Upper lobe of left lung (tissue), 6 donors: ENCODE results near the gene TRAPPC6A. TPM values are rescaled to one million over a fixed set of nuclear protein-coding genes. Genes with fewer than 3 reads are reported as not detected.

Source experiments
- ATAC-seq, 2 donors: fragments of 200-7000 bp; cut with Tn5 transposase; one replicate each; pipeline ENCODE4 v1.9.1; 2022; ENCODE audit warnings: mild to moderate bottlenecking in 2 of 2, moderate library complexity in 2 of 2; ENCODE audit not compliant: low FRiP score in 2 of 2
- DNase-seq, 2 donors: peaks; one replicate each; pipeline ENCODE4 v3.0.0-alpha.2; 2019 to 2020
- H3K27ac ChIP-seq, 4 donors: fragments of 200-600 bp; sonication (generic); one replicate each; pipeline ENCODE4 v1.5.1; 2016 to 2019
- H3K27me3 ChIP-seq, 4 donors: fragments of 200-600 bp; sonication (generic); one replicate each; pipeline ENCODE4 v1.5.1; 2017 to 2019
- H3K36me3 ChIP-seq, 4 donors: fragments of 200-600 bp; sonication (generic); one replicate each; pipeline ENCODE4 v1.5.1; 2016 to 2019
- H3K4me1 ChIP-seq, 4 donors: fragments of 200-600 bp; sonication (generic); one replicate each; pipeline ENCODE4 v1.5.1; 2018 to 2019
- H3K4me3 ChIP-seq, 4 donors: fragments of 200-600 bp; sonication (generic); one replicate each; pipeline ENCODE4 v1.5.1; 2017 to 2019; ENCODE audit warnings: mild to moderate bottlenecking in 2 of 4, moderate library complexity in 1 of 4
- H3K9me3 ChIP-seq, 4 donors: fragments of 200-600 bp; sonication (generic); one replicate each; pipeline ENCODE4 v1.5.1; 2018 to 2019
- CTCF ChIP-seq, 6 experiments: fragments of 450-650 bp in 4 of 6; fragments of 200-600 bp in 2 of 6; sonication (generic) in 2 of 6; IDR thresholded peaks; one replicate each; pipeline ENCODE4 v1.5.1; 2016 to 2019; ENCODE audit warnings: antibody characterized with exemption in 6 of 6
- EP300 ChIP-seq, 4 donors: sonication (generic); formaldehyde crosslinking; IDR thresholded peaks; one replicate each; pipeline ENCODE4 v1.5.1; 2017; ENCODE audit warnings: antibody characterized with exemption in 4 of 4, control low read depth in 2 of 4
- POLR2A ChIP-seq, 4 donors: fragments of 450-650 bp; IDR thresholded peaks; one replicate each; pipeline ENCODE4 v1.5.1; 2016 to 2017; ENCODE audit warnings: antibody characterized with exemption in 4 of 4, mild to moderate bottlenecking in 2 of 4
- POLR2AphosphoS5 ChIP-seq, 2 donors: sonication (generic); formaldehyde crosslinking; IDR thresholded peaks; one replicate each; pipeline ENCODE4 v1.5.1; 2017; ENCODE audit warnings: antibody characterized with exemption in 2 of 2
- WGBS, 2 donors: methylation state at CpG; one replicate each; pipeline ENCODE4 v1.1.5; 2017 to 2018; 5-methylcytosine and 5-hydroxymethylcytosine counted together
- total RNA-seq, 6 donors: library from RNA; depleted of rRNA in 4 of 6; stranded (reverse); fragments of >200 nt in 4 of 6; gene quantifications; one replicate each; pipeline versions ENCODE4 v1.1.0 to v1.2.1, GENCODE V29; 2016 to 2021
- donor health status: DM: no; HTN: no; CAD: no; lungs with moderate emphysema.
- donor health status: DM: no; HTN: yes; CAD: no; lungs with severe emphysema.

TRAPPC6A gene
- total RNA-seq, 6 donors from 2014 or later, result 10.5 to 53.3 (median 23.7) TPM

- ATAC-seq, result peak; percentile 42 to 51
- Histone ChIP-seq H3K4me1 (peaks cover 9 to 28% (median 16%) of the 10 kb centered on the region in 4 donors), H3K4me3 (no peak overlapping the region), H3K9me3 (no peaks in the 10 kb centered on the region), H3K27ac (no peak overlapping the region), H3K36me3 (no peaks in the 10 kb centered on the region), H3K27me3 (peaks cover 0 to 7% (median 0%) of the 10 kb centered on the region in 4 donors)
- 34 to 80% methylated on average over 1 to 17 of the region's 27 CpGs for WGBS, 2 donors
- TF ChIP-seq EP300 (IDR thresholded peaks at IDR 0.05), result no peak
- no peak for TF ChIP-seq CTCF (IDR thresholded peaks at IDR 0.05)
- peak in 1 of 2 donors; percentile 5 for TF ChIP-seq POLR2AphosphoS5 (IDR thresholded peaks at IDR 0.05)
- TF ChIP-seq POLR2A (IDR thresholded peaks at IDR 0.05), result no peak
- peak; percentile 85 to 88 for DNase-seq
Measured at GRCh38 chr19:45164577-45165335, 13.3 kb downstream of the TRAPPC6A start.

- Histone ChIP-seq H3K4me1 (peaks cover 9 to 28% (median 15%) of the 10 kb centered on the region in 4 donors), H3K27me3 (peaks cover 0 to 12% (median 0%) of the 10 kb centered on the region in 4 donors), H3K4me3 (no peak overlapping the region), H3K27ac (no peak overlapping the region), H3K9me3 (no peaks in the 10 kb centered on the region), H3K36me3 (no peaks in the 10 kb centered on the region)
- 85 to 94% methylated on average over 15 of the region's 15 CpGs for whole genome bisulfite sequencing, 2 donors
- ATAC-seq (no peak), DNase-seq (peak in 1 of 2 donors; percentile 60)
- TF ChIP-seq POLR2A (IDR thresholded peaks at IDR 0.05) (no peak), POLR2AphosphoS5 (IDR thresholded peaks at IDR 0.05) (no peak), CTCF (IDR thresholded peaks at IDR 0.05) (no peak), EP300 (IDR thresholded peaks at IDR 0.05) (no peak)
Measured at GRCh38 chr19:45163751-45164460, 14.1 kb downstream of the TRAPPC6A start.

- TF ChIP-seq EP300 (IDR thresholded peaks at IDR 0.05), result no peak
- TF ChIP-seq CTCF (IDR thresholded peaks at IDR 0.05), result no peak
- no peak for TF ChIP-seq POLR2AphosphoS5 (IDR thresholded peaks at IDR 0.05)
- no peak for TF ChIP-seq POLR2A (IDR thresholded peaks at IDR 0.05)
- no peaks in the 10 kb centered on the region for H3K36me3 ChIP-seq
- no peak overlapping the region for H3K4me3 ChIP-seq
- DNase-seq, result peak in 1 of 2 donors; percentile 70
- WGBS, 2 donors, result 60 to 90% methylated on average over 1 to 17 of the region's 17 CpGs
- ATAC-seq, result no peak
- H3K4me1 ChIP-seq, result peaks cover 9 to 28% (median 13%) of the 10 kb centered on the region in 4 donors
- peaks cover 0 to 18% (median 2%) of the 10 kb centered on the region in 4 donors for H3K27me3 ChIP-seq
- no peaks in the 10 kb centered on the region for H3K9me3 ChIP-seq
- H3K27ac ChIP-seq, result no peak overlapping the region
Measured at GRCh38 chr19:45163156-45163555, 14.9 kb downstream of the TRAPPC6A start.

- Histone ChIP-seq H3K27me3 (peaks cover 0 to 18% (median 4%) of the 10 kb centered on the region in 4 donors), H3K36me3 (no peaks in the 10 kb centered on the region), H3K27ac (no peak overlapping the region), H3K4me3 (no peak overlapping the region), H3K4me1 (peaks cover 9 to 28% (median 13%) of the 10 kb centered on the region in 4 donors), H3K9me3 (no peaks in the 10 kb centered on the region)
- WGBS, 2 donors, result 76 to 90% methylated on average over 12 to 15 of the region's 18 CpGs
- ATAC-seq, result no peak
- DNase-seq, result peak in 1 of 2 donors; percentile 75
- TF ChIP-seq EP300 (IDR thresholded peaks at IDR 0.05) (no peak), POLR2AphosphoS5 (IDR thresholded peaks at IDR 0.05) (no peak), CTCF (IDR thresholded peaks at IDR 0.05) (no peak), POLR2A (IDR thresholded peaks at IDR 0.05) (no peak)
Measured at GRCh38 chr19:45162608-45163143, 15.4 kb downstream of the TRAPPC6A start.
